Measurements from ENCODE around the gene MYL7.
"Not testable (repeated sequence)": the region's sequence is repeated elsewhere in the genome, so short reads cannot be mapped to it uniquely, and the experiment has no call there.

The MYL7 gene

GRCh38 chr7:44172803-44173424 is 31.8 kb upstream of the MYL7 start:
- in situ Hi-C loops (cut with HindIII; ENCODE audit: low sequenced_read_pairs): no loop called here

GRCh38 chr7:44172352-44172751 is 31.2 kb upstream of the MYL7 start:
- in situ Hi-C loops (cut with HindIII; ENCODE audit: low sequenced_read_pairs): no loop called here

- in situ Hi-C loops (cut with HindIII; ENCODE audit: low sequenced_read_pairs): not testable (repeated sequence)
These were observed 30.8 kb upstream of the MYL7 start for GRCh38 chr7:44171901-44172300.

GRCh38 chr7:44167920-44168319 is 26.8 kb upstream of the MYL7 start:
- in situ Hi-C loops (cut with HindIII; ENCODE audit: low sequenced_read_pairs): no loop called here

- in situ Hi-C loops (cut with HindIII; ENCODE audit: low sequenced_read_pairs): no loop called here
These were observed 22.5 kb upstream of the MYL7 start for GRCh38 chr7:44163591-44163990.

GRCh38 chr7:44162785-44163395 is 21.8 kb upstream of the MYL7 start:
- in situ Hi-C loops (cut with HindIII; ENCODE audit: low sequenced_read_pairs): no loop called here

GRCh38 chr7:44162179-44162578 is 21.0 kb upstream of the MYL7 start:
- in situ Hi-C loops (cut with HindIII; ENCODE audit: low sequenced_read_pairs): no loop called here

- in situ Hi-C loops (cut with HindIII; ENCODE audit: low sequenced_read_pairs): no loop called here
These were observed 20.2 kb upstream of the MYL7 start for GRCh38 chr7:44161371-44161770.

GRCh38 chr7:44159824-44160630 is 18.9 kb upstream of the MYL7 start:
- in situ Hi-C loops (cut with HindIII; ENCODE audit: low sequenced_read_pairs): loop anchor here (5.0 kb wide), 2 partner anchors 32 to 63 kb away; no protein-coding TSS in a partner anchor

- in situ Hi-C loops (cut with HindIII; ENCODE audit: low sequenced_read_pairs): loop anchor here (5.0 kb wide), 2 partner anchors 33 to 62 kb away; no protein-coding TSS in a partner anchor
These were observed 17.9 kb upstream of the MYL7 start for GRCh38 chr7:44158873-44159631.

GRCh38 chr7:44158096-44158872 is 17.2 kb upstream of the MYL7 start:
- in situ Hi-C loops (cut with HindIII; ENCODE audit: low sequenced_read_pairs): loop anchor here (5.0 kb wide), 2 partner anchors 34 to 61 kb away; no protein-coding TSS in a partner anchor

- in situ Hi-C loops (cut with HindIII; ENCODE audit: low sequenced_read_pairs): loop anchor here (5.0 kb wide), 2 partner anchors 35 to 60 kb away; no protein-coding TSS in a partner anchor
These were observed 16.3 kb upstream of the MYL7 start for GRCh38 chr7:44157116-44158080.

- in situ Hi-C loops (cut with HindIII; ENCODE audit: low sequenced_read_pairs): loop anchor here (5.0 kb wide), 2 partner anchors 36 to 59 kb away; no protein-coding TSS in a partner anchor
These were observed 15.4 kb upstream of the MYL7 start for GRCh38 chr7:44156453-44157010.

GRCh38 chr7:44155191-44156185 is 14.4 kb upstream of the MYL7 start:
- in situ Hi-C loops (cut with HindIII; ENCODE audit: low sequenced_read_pairs): loop anchor here (5.0 kb wide), 2 partner anchors 37 to 58 kb away; no protein-coding TSS in a partner anchor

- in situ Hi-C loops (cut with HindIII; ENCODE audit: low sequenced_read_pairs): loop anchor here (5.0 kb wide), 2 partner anchors 38 to 57 kb away; no protein-coding TSS in a partner anchor
These were observed 13.6 kb upstream of the MYL7 start for GRCh38 chr7:44154703-44155102.

- in situ Hi-C loops (cut with HindIII; ENCODE audit: low sequenced_read_pairs): no loop called here
These were observed 12.8 kb upstream of the MYL7 start for GRCh38 chr7:44153948-44154335.
